GM23338 (cell line): ENCODE data around the gene TRDMT1. TPM values are rescaled to one million over a fixed set of nuclear protein-coding genes. Genes with fewer than 3 reads are reported as not detected.

ENCODE experiments used
- ATAC-seq: fragments of 200-7000 bp; cut with Tn5 transposase; 3 replicates; pipeline ENCODE4 v1.9.1; 2020
- DNase-seq: peaks from one replicate; pipeline ENCODE4 v3.0.0-alpha.2; 2015; ENCODE audit warnings: low spot score
- H2AFZ ChIP-seq: fragments of 200-600 bp; sonication (generic); 2 replicates; pipeline ENCODE4 v1.8.0; 2016; ENCODE audit warnings: antibody characterized with exemption, mild to moderate bottlenecking, moderate library complexity
- H3F3A ChIP-seq: fragments of 200-600 bp; sonication (generic); replicated peaks from 2 replicates; pipeline ENCODE4 v1.8.0; 2017; ENCODE audit warnings: antibody characterized with exemption, mixed run types, low read depth
- H3K27ac ChIP-seq: fragments of 200-600 bp; sonication (generic); 2 replicates; pipeline ENCODE4 v1.6.1; 2016; ENCODE audit warnings: low read depth
- H3K27me3 ChIP-seq: fragments of 200-600 bp; sonication (generic); 2 replicates; pipeline ENCODE4 v1.8.0; 2016; ENCODE audit warnings: mild to moderate bottlenecking, mixed run types, moderate library complexity; ENCODE audit not compliant: insufficient read depth
- H3K36me3 ChIP-seq: fragments of 200-600 bp; sonication (generic); 2 replicates; pipeline ENCODE4 v1.8.0; 2016; ENCODE audit warnings: mild to moderate bottlenecking; ENCODE audit not compliant: insufficient read depth
- H3K4me1 ChIP-seq: fragments of 200-600 bp; sonication (generic); 2 replicates; pipeline ENCODE4 v1.8.0; 2016; ENCODE audit warnings: mild to moderate bottlenecking, moderate library complexity; ENCODE audit not compliant: insufficient read depth
- H3K4me2 ChIP-seq: fragments of 200-600 bp; sonication (generic); 2 replicates; pipeline ENCODE4 v1.7.1; 2017; ENCODE audit warnings: mixed run types
- H3K4me3 ChIP-seq: fragments of 200-600 bp; sonication (generic); 2 replicates; pipeline ENCODE4 v1.6.1; 2016; ENCODE audit warnings: mixed run types
- H3K79me2 ChIP-seq: fragments of 200-600 bp; sonication (generic); replicated peaks from 2 replicates; pipeline ENCODE4 v1.8.0; 2017; ENCODE audit warnings: mild to moderate bottlenecking; ENCODE audit not compliant: insufficient read depth
- H3K9me2 ChIP-seq: fragments of 200-600 bp; sonication (generic); 2 replicates; pipeline ENCODE4 v1.8.0; 2017; ENCODE audit not compliant: insufficient read depth
- H4K20me1 ChIP-seq: fragments of 200-600 bp; sonication (generic); replicated peaks from 2 replicates; pipeline ENCODE4 v1.8.0; 2017; ENCODE audit warnings: mild to moderate bottlenecking; ENCODE audit not compliant: insufficient read depth
- H3K27ac Mint-ChIP-seq: 2 replicates; pipeline ENCODE4 v1.8.0; 2020; ENCODE audit warnings: inconsistent platforms, mild to moderate bottlenecking, moderate library complexity, mixed read lengths
- H3K27me3 Mint-ChIP-seq: 3 replicates; pipeline ENCODE4 v1.8.0; 2022; ENCODE audit warnings: low read depth, mild to moderate bottlenecking, moderate library complexity, mixed read lengths, inconsistent platforms; ENCODE audit not compliant: insufficient read depth, poor library complexity
- H3K36me3 Mint-ChIP-seq: 3 replicates; pipeline ENCODE4 v1.8.0; 2021; ENCODE audit warnings: low read depth, mild to moderate bottlenecking, inconsistent platforms, moderate library complexity, mixed read lengths
- H3K4me1 Mint-ChIP-seq: 3 replicates; pipeline ENCODE4 v1.8.0; 2020; ENCODE audit warnings: mild to moderate bottlenecking, inconsistent platforms, mixed read lengths
- H3K4me3 Mint-ChIP-seq: 3 replicates; pipeline ENCODE4 v1.8.0; 2021; ENCODE audit warnings: moderate library complexity, mild to moderate bottlenecking, inconsistent platforms, mixed read lengths
- H3K9me3 Mint-ChIP-seq: 3 replicates; pipeline ENCODE4 v1.8.0; 2020; ENCODE audit warnings: moderate library complexity, mild to moderate bottlenecking, inconsistent platforms, mixed read lengths
- CREB1 ChIP-seq: fragments of 250-450 bp; sonication (Bioruptor Pico); IDR thresholded peaks from 2 replicates; pipeline ENCODE4 v1.5.0; 2020; ENCODE audit warnings: low read depth, mild to moderate bottlenecking, moderate library complexity
- ETS1 ChIP-seq: IDR thresholded peaks from 2 replicates; pipeline ENCODE4 v1.6.1; 2016; ENCODE audit warnings: antibody characterized with exemption
- EZH2 ChIP-seq: fragments of 200-600 bp; sonication (generic); IDR thresholded peaks from one replicate; pipeline ENCODE4 v1.8.0; 2017; ENCODE audit warnings: antibody characterized with exemption, mild to moderate bottlenecking, low read depth; ENCODE audit not compliant: unreplicated experiment
- EZH2phosphoT487 ChIP-seq: fragments of 200-600 bp; sonication (generic); IDR thresholded peaks from one replicate; pipeline ENCODE4 v1.8.1; 2018; ENCODE audit warnings: antibody characterized with exemption; ENCODE audit not compliant: unreplicated experiment
- JUNB ChIP-seq: IDR thresholded peaks from one replicate; pipeline ENCODE4 v1.6.1; 2016; ENCODE audit warnings: antibody characterized with exemption; ENCODE audit not compliant: unreplicated experiment
- NANOG ChIP-seq: IDR thresholded peaks from 2 replicates; pipeline ENCODE4 v1.6.1; 2016; ENCODE audit warnings: antibody characterized with exemption, borderline replicate concordance
- STAT1 ChIP-seq: IDR thresholded peaks from one replicate; pipeline ENCODE4 v1.6.1; 2016; ENCODE audit warnings: antibody characterized with exemption; ENCODE audit not compliant: unreplicated experiment
- ZNF114 ChIP-seq: fragments of 250-450 bp; sonication (Bioruptor Pico); IDR thresholded peaks from 2 replicates; pipeline ENCODE4 v1.5.0; 2020; ENCODE audit warnings: mild to moderate bottlenecking, moderate library complexity
- ZNF462 ChIP-seq: fragments of 250-450 bp; sonication (Bioruptor Pico); IDR thresholded peaks from 2 replicates; pipeline ENCODE4 v1.5.0; 2020; ENCODE audit warnings: mild to moderate bottlenecking, moderate library complexity
- polyA plus RNA-seq: library from polyadenylated mRNA; unstranded; fragments of >200 nt; fragmentation: Nextera tagmentation; extraction: Ambion mirVana; gene quantifications from 2 replicates; pipeline ENCODE4 v1.2.1, GENCODE V29; 2016
- total RNA-seq: library from RNA; depleted of rRNA; stranded (reverse); fragments of >200 nt; shearing (Covaris generic); gene quantifications from 2 replicates; pipeline ENCODE4 v1.2.3, GENCODE V29; 2014
- TF ChIP-seq, protein P1 (sequence below): IDR thresholded peaks from one replicate; pipeline ENCODE4 v1.6.1; 2018; ENCODE audit warnings: antibody characterized with exemption; ENCODE audit not compliant: unreplicated experiment

The TRDMT1 gene
- total and polyA plus RNA-seq, 2 experiments from 2014 or later, result 16.0 to 37.7 TPM

- Histone ChIP-seq H3K27ac (no peak overlapping the region), H3F3A (no peaks in the 10 kb centered on the region), H3K36me3 (0 out of 2 replicates have a peak, but pooled peaks cover 9% of the 10 kb centered on the region), H3K4me1 (no peaks in the 10 kb centered on the region), H4K20me1 (no peaks in the 10 kb centered on the region), H3K27me3 (no peaks in the 10 kb centered on the region), H3K4me2 (no peak overlapping the region), H2AFZ (no peak overlapping the region), H3K79me2 (no peaks in the 10 kb centered on the region), H3K9me2 (no peaks in the 10 kb centered on the region; the same call in 1 of the 2 replicates), H3K4me3 (no peak overlapping the region)
- H3K36me3 Mint-ChIP-seq, result peaks cover 18% of the 10 kb centered on the region; the same call in 2 of the 3 replicates
- H3K27ac Mint-ChIP-seq, result no peak overlapping the region
- DNase-seq, result no peak
- peaks cover 4% of the 10 kb centered on the region for H3K27me3 Mint-ChIP-seq
- H3K9me3 Mint-ChIP-seq, result peaks cover 24% of the 10 kb centered on the region
- TF ChIP-seq JUNB (no peak), CREB1 (CRISPR knock-in tag) (no peak), EZH2phosphoT487 (no peak), ZNF114 (CRISPR knock-in tag) (no peak), ZNF462 (no peak), EZH2 (no peak), ETS1 (no peak), NANOG (no peak), STAT1 (no peak)
- TF ChIP-seq, protein P1, sequence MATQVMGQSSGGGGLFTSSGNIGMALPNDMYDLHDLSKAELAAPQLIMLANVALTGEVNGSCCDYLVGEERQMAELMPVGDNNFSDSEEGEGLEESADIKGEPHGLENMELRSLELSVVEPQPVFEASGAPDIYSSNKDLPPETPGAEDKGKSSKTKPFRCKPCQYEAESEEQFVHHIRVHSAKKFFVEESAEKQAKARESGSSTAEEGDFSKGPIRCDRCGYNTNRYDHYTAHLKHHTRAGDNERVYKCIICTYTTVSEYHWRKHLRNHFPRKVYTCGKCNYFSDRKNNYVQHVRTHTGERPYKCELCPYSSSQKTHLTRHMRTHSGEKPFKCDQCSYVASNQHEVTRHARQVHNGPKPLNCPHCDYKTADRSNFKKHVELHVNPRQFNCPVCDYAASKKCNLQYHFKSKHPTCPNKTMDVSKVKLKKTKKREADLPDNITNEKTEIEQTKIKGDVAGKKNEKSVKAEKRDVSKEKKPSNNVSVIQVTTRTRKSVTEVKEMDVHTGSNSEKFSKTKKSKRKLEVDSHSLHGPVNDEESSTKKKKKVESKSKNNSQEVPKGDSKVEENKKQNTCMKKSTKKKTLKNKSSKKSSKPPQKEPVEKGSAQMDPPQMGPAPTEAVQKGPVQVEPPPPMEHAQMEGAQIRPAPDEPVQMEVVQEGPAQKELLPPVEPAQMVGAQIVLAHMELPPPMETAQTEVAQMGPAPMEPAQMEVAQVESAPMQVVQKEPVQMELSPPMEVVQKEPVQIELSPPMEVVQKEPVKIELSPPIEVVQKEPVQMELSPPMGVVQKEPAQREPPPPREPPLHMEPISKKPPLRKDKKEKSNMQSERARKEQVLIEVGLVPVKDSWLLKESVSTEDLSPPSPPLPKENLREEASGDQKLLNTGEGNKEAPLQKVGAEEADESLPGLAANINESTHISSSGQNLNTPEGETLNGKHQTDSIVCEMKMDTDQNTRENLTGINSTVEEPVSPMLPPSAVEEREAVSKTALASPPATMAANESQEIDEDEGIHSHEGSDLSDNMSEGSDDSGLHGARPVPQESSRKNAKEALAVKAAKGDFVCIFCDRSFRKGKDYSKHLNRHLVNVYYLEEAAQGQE, result no peak
- no peak overlapping the region for H3K4me3 Mint-ChIP-seq
- H3K4me1 Mint-ChIP-seq, result no peaks in the 10 kb centered on the region
- no peak for ATAC-seq
These were observed 43.4 kb upstream of the TRDMT1 start for GRCh38 chr10:17244700-17245365.
